GM20431 (cell line): ENCODE measurements around the gene UACA.
"Not testable (repeated sequence)": the region's sequence is repeated elsewhere in the genome, so short reads cannot be mapped to it uniquely, and the experiment has no call there.

Source experiments
- in situ Hi-C: fragments of 300-500 bp; cut with MseI, MboI; formaldehyde crosslinking; loops from one replicate; pipeline ENCODE4 v1.15.0; 2020; ENCODE audit warnings: low sequenced_read_pairs; ENCODE audit not compliant: unreplicated experiment

UACA gene

GRCh38 chr15:70635895-70636294 lies 127.5 kb downstream of the UACA start:
- in situ Hi-C loops: no loop called here

DNA sequence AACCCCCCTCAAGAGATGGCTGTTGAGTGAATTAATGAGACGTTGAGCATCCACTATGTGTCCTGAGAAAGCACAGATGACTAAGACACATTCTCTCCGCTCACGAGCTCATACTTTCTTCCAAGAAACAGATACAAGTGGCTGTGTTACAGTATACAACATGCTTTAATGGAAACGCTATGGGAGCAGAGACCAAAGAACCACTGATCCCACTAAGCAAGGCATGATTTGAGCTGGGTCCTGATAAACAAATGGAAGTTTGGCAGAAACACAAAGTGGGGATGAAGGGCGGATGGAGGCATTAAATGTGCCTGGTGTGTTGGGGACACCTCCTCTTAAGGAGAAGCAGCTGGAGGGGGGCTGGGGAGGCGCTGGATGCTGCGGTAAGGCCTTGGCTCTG lies 129.4 kb downstream of the UACA start:
- in situ Hi-C loops: no loop called here

DNA sequence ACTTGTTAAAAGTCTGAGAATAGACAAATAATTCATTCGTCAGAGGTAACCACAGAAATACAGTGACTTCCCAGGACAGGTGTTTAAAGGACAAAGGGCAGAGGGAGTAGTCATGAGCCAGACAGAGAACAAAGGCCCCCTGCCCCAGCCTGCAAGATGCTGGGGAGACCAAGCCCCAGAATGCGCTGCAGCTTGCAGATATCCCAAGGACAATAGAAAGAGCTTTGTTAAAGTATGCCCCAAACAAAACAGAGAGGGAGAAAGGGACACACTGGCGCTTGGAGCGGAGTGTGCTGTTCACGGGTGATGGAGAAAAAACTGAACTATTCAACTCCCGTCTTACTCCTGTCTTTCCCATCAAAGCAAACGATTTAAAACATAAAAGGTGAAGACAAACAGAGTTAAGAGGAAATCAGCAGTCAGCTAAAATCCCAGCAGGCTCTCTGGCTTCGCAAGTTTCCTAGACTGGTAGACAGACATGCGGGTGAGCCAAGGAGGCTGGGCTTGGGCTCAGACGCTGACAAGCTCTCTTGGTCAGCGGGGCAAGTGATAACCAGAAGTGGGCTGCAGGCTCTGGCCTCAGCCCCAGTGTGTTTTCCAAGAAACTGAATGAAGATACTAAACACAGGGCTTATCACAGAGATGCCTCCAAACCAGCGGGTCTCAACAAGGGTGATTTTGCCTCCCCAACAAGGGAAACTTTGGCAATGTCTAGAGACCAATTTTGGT lies 130.1 kb downstream of the UACA start:
- in situ Hi-C loops: no loop called here

- in situ Hi-C loops: no loop called here
These were observed 130.8 kb downstream of the UACA start for GRCh38 chr15:70632491-70633102.

DNA sequence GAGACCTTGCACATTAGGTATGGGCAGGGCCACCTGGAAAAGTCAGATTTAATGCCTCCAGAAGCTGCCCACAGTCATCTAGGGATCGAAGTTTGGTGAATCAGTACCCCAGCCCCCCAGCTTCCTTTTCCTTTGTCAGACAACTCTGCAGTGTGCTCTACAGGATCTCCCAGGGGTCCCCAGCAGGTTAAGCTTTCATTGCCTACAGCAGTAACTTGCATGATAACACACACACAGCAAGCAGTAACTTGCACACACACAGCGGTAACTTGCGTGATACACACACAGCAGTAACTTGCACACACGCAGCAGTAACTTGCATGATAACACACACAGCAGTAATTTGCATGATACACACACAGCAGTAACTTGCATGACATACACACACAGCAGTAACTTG lies 131.3 kb downstream of the UACA start:
- in situ Hi-C loops: no loop called here

GRCh38 chr15:70629735-70630273 lies 133.6 kb downstream of the UACA start:
- in situ Hi-C loops: no loop called here

- in situ Hi-C loops: no loop called here
These were observed 134.8 kb downstream of the UACA start for GRCh38 chr15:70628549-70628896.

DNA sequence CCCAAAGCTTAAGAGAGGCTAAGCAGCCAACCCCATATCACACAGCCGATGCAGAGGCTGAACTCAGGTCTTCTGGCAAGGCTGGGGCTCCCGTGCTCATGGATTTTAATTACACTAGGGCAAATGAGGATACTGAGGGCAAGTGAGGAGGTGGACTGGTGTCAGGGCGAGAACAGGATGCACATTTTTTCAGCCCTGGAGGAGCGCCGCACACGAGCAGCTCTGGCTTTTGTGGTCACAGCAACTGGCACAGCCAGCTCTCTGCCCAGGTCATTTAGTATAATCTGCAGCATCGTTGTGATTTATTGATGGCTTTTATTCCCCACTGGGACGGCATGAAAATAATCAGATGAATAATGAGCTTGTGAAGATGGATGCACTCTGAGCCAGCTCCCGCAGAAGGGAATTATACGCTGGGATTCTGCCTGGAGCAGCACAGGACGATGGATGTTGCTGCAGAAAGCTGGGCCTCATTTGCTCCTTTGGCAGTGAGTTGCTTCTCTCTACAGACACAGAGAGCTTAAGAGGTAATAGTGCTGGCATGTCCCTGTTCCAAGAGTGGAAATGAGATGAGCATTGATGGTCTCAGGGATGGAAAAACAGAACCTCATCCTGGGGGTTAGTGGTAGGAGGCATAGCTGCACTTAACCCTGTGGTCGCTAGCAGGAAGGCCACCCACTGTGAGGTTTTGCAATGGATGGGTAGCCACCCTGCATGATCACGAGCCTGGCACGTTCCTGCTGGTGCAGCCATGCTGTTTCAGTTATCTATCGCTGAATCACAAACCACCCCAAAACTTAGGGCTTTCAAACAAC lies 135.4 kb downstream of the UACA start:
- in situ Hi-C loops: no loop called here

DNA sequence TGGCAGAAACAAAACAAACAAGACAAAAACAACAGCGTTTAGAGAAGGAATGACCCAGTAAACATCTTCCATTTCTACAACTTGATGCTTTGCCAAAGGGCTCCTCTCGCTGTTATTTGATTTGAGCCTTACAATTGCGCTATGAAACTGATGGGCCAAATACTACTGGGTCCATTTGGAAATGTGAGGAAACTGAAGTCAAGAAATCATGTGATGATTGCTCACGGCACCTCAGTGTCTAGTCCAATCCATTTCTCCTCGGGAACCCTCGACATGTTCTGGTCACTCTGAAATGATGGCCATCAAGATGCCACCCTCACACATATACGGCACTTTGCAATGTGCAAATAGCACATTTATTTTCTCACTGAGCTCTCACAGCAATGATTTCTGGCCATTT lies 136.0 kb downstream of the UACA start:
- in situ Hi-C loops: no loop called here

- in situ Hi-C loops: no loop called here
These were observed 137.9 kb downstream of the UACA start for GRCh38 chr15:70625438-70625837.

GRCh38 chr15:70625011-70625410 lies 138.3 kb downstream of the UACA start:
- in situ Hi-C loops: no loop called here

GRCh38 chr15:70618929-70619328 lies 144.4 kb downstream of the UACA start:
- in situ Hi-C loops: no loop called here

DNA sequence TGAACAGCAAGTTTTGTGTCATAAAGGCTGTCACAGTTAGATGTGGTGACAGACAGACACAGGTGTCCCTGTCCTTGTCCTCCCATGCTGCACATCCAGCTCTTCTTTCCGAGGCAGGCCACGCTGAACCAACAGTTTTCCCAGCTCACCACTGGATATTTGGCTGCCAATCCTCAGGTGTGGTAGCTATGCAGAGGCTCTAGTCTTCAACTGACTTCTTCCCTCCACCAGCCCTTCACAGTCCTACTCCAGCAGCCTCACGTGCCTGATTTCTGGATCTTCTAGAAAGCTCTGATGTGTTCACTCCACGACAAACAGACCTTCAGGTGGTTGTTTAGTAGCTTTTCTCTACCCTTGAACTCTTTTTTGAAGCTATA lies 145.5 kb downstream of the UACA start:
- in situ Hi-C loops: no loop called here

DNA sequence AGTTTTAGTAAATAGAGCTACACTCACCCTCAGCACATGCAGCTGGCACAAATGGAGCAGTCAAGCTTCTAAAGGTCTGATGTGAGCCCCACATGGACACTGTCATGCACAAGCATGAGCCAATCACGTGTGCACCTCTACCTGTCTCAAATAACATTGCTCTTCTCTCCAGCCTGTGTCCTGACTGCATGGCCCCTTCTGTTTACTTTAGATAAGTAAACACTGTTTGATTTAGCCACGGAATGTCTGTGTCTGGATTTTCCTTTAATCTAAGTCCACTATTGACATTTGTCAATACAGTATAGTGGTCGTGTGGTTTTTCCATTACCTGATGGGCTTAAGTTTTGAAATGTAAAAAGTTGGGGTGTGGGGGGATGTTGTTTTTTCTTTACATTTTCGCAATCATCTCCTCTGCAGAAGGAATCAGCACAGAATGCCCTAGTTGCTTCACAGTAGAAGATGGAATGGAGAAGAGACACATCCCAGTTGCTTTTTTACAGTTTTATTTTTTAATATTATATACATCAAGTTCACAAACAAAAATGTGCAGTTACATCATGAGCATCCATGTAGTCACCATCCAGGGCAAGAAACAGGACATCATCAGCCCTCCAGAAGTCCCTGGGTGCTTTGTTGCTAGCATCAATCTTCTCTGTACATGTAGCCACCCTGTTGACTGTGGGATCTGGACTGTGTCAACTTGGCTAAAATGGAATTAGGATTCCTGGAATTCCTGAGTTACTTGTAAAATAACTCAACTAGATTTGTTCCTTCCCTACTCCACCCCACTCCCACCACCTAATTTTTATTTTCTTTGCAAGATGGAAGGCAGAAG lies 146.1 kb downstream of the UACA start:
- in situ Hi-C loops: no loop called here

- in situ Hi-C loops: not testable (repeated sequence)
These were observed 147.0 kb downstream of the UACA start for GRCh38 chr15:70616311-70616756.

DNA sequence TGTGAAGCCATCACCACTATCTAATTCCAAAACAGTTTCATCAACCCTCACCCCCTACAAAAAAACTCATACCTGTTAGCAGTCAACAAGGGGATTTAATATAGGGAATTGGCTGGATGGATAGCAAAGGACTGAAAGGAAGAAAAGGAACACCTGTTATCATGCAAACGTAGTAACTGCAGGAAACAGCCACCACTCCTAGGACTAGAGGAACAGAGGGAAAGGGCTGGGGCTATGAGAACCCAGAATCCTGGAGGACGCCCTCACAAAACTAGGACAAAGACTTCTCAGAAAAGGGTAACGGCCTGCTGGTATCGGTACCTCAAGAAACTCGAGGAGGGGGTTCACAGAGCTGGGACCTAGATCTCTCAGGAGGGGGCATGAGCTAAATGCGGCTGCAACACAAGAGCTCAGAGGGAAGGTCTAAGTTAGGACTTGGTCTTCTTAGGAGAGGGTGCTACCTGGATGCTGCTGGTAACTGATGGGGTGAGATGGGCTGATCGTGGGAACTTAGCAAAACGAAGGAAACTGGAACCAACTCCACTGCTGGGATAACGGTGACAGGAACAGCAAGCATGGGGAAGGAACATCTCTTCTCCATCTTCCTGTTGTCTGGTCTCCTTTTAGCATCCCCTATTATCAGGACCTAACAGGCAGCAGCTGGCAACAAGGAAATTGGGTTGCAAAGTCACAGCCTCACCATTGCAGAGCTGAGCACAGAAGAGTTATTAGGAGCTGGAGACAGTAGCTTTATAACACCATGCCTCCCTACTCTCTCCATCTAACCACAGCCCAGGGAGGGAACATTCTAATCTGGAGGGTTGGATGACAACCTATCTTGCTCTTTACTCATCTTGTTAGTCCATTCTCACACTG lies 147.7 kb downstream of the UACA start:
- in situ Hi-C loops: no loop called here

GRCh38 chr15:70614221-70614620 lies 149.1 kb downstream of the UACA start:
- in situ Hi-C loops: no loop called here

DNA sequence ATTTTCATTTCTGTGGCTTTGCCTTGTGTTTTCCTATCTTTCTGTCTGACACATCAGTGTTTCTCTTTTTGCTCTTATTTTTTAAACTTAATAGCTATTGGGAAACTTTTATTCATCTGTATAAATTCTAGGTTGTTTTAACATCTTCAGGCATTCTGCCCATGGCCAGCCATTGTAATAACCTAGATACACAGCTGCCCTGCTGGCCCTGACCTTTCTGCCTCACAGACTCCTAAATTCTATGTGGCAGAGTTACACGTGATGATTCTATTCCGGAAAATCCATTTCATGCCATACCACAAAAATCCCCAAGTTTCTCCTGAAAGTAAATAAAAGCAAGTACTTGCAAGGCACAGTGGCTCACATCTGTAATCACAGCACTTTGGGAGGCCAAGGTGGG lies 150.1 kb downstream of the UACA start:
- in situ Hi-C loops: no loop called here

- in situ Hi-C loops: no loop called here
These were observed 152.1 kb downstream of the UACA start for GRCh38 chr15:70611286-70611685.
